ELR (cell line): ENCODE data around the gene RABGAP1L.
A peak's percentile ranks its signal among the peaks of the same experiment; 100 is the strongest.

ENCODE experiments used
- DNase-seq: peaks from one replicate; pipeline ENCODE4 v3.0.0-alpha.2; 2015; ENCODE audit warnings: low read depth

RABGAP1L gene

GRCh38 chr1:174967845-174968705 lies 808.8 kb downstream of the RABGAP1L start:
- no peak for DNase-seq

DNA sequence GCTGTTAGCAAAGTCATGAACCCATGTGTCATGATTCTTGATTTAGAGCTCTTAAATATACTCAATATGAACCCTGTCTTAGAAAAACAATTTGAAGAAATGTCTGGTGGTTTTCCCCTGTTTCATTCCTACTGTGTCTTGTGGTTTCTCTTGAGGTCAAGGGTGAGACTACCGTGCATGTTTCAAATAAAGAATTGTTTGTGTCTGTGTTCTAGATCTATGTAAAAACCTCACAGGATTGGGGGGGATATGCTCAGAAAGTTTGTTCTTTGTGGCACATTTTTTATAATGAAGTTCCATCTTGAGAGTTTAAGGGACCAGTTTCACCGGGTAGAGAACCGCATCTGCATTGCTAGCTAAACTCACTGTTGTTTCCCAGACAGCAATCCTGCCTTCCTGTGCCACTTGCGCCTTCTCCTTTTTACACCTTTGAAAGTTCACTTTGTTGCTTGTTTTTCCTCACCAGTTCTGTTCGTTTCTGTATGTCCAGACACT lies 809.5 kb downstream of the RABGAP1L start:
- DNase-seq: peak; percentile 55

DNA sequence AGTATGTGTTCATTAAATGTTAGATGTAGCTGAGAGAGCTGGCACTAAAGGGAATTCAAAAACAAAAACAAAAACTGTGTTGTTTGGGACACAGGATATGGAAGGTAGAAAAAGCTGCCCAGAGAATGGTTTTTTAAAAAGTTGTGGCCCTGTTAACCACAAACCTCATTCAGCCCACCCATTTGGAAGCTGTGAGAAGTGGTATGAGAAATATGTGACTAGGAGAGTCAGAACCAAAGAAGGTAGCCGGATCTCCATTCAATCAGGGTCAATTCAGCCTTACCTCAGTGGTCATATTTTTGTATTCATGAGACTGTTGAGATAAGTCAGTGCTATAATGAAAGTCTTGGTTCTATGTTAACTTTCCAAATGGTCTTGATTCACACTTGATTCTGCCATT lies 810.7 kb downstream of the RABGAP1L start:
- DNase-seq: no peak

GRCh38 chr1:174971466-174971865 lies 812.1 kb downstream of the RABGAP1L start:
- DNase-seq: no peak

GRCh38 chr1:174971902-174972301 lies 812.6 kb downstream of the RABGAP1L start:
- no peak for DNase-seq

GRCh38 chr1:174974711-174975119 lies 815.4 kb downstream of the RABGAP1L start:
- no peak for DNase-seq

GRCh38 chr1:174975764-174976163 lies 816.4 kb downstream of the RABGAP1L start:
- no peak for DNase-seq

DNA sequence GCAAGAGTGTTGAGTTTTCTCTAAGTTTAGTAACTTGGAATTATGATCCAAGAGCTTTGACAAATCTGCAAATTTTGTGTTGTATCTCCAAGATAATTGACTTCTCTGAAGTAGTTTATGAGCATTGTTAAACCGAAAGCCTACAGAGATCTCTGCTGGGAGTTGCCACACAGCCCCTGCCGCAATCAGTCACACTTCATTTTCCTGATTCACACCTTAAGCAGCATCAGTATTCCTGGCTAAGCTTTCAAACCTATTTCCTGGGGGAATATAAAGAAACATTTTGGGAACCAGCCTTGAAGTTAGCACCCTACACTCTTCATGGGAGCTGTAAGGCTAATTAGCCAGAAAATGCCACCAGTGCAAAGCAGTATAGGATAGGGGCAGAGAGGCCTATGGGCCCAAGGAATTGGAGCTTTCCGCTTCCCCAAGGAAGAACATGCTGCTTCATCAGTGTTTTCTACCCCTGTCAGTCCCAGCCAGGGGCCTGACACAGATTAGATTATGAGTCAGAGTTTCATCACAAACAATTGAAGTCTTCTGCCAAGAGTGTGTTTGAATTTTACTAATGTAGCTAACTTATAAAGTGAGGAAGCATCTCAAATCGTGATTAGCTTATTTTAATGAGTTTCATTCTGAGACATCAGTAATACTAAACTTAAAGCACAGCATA lies 817.3 kb downstream of the RABGAP1L start:
- DNase-seq: peak; percentile 61

DNA sequence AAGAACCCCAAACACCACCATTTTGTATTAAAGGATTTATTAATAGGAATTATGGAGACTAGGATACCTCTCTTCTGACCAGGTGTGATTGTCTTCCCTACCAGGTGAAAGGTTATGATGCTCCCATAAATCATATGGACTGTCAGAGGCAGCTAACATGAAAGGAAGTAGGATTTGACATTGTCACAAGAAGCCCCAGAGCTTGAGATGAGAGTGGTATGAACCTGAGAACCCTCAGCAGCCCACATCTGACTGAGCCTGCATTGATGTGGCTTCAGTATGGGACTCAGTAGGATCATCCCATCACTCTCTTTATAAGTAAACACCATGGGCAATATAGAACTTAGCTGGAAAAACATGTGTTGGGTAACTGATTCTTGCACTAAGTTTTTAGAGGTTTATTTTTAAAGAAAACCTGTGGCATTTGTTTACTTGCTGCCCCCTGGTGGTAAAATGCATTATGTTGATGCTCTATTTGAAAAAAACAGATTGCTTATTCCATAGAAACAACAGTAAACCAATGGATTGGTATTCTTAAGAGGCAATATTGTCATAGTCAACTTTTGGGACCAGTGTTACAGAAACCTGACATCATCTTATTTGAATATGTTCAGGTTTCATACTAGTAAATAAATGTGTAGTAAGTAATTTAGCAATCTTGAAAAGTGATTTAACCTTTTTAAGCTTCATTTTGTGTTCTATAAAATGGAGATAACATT lies 823.8 kb downstream of the RABGAP1L start:
- DNase-seq: peak; percentile 72

DNA sequence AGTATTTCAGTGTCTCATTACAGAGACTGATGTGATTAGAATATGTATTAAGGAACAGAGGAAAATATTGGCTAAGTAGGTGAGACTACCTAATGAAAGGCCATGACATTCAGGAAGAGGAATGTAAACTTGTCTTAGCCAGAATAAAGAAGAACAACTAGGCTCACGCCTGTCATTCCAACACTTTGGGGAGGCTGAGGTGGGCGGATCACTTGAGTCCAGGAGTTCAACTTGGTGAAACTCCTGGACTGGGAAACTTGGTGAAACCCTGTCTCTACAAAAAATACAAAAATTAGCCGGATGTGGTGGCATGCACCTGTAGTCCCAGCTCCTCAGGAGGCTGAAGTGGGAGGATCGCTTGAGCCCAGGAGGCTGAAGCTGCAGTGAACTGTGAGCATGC lies 825.6 kb downstream of the RABGAP1L start:
- no peak for DNase-seq

DNA sequence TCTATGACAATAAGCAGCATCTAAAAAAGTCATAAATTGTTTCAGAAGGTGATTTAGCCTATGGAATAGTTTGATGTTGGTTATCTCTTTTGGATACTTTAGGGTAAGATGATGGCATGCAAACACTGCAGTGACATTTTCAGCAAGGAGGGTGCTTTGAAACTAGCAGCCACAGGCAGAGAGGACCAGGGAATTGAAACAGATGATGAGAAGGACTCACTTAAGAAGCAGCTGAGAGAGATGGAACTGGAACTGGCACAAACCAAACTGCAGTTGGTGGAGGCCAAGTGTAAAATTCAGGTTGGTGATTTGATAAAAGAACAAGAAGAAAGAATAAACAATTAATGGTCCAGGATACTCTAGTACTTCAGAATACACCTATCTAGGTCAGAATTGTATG lies 829.2 kb downstream of the RABGAP1L start:
- no peak for DNase-seq

- no peak for DNase-seq
Observed at GRCh38 chr1:174988986-174989385, 829.7 kb downstream of the RABGAP1L start.

DNA sequence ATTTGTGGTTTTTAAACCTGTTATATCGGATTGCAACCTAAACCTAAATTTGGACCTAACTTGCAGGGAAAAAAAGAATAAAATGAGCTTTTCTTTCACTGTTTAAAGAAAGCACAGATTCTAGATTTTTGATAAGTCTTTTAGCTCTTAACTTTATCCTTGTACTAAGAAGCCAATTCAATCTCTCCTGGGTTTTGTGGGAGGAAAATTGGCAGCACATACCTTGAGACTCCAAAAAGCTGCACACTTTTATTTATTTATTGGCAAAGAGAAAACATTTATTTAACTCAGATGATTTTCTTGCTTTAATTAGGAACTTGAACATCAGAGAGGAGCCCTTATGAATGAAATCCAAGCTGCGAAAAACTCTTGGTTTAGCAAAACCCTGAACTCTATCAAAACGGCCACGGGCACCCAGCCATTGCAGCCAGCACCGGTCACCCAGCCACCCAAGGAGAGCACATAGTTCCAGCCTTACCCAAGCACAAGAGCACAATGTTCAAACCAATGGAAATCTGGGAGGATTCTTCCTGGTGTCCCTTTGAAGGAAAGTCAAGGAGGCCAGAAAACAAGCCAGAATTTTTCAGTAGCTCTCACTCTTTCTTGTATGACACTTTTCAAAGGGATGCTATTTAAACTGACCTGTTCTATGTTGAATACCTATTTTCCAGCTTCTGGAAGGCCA lies 830.4 kb downstream of the RABGAP1L start:
- DNase-seq: no peak

GRCh38 chr1:174990382-174990999 lies 831.2 kb downstream of the RABGAP1L start:
- peak; percentile 88 for DNase-seq

DNA sequence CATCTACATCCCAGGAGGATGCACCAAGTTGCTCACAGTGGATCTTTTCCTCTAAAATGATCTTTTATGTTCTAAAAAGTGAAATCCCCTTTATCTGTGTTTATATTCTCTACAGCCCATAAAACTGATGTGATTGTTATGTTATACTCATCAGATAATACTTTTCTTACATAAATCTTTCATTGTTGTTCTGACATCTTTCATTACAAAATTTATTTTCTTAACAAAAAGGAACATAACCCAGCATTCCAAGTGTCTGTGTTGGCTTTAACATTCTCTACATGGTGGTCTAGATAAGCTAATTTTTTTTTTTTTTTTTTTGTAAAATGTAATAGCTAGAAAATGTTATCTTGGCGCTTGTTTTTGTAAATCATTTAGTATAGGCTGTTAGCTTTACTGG lies 832.2 kb downstream of the RABGAP1L start:
- DNase-seq: no peak

GRCh38 chr1:174995121-174995520 lies 835.8 kb downstream of the RABGAP1L start:
- DNase-seq: no peak

DNA sequence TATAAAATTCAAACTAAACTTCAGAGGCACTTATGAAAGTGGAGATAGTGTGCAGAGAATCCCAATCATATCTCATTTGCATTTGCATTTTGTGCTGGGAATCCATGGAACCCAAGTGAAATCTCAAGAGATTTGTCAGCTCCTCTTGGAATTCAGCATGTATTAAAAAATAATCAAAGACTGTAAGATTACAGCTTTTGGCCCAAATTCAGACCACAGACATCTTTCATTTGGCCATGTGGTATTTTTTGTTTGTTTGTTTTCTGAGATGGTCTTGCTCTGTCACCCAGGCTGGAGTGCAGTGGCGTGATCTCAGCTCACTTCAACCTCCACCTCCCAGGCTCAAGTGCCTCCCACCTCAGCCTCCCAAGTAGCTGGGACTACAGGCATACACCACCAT lies 836.6 kb downstream of the RABGAP1L start:
- no peak for DNase-seq

- DNase-seq: peak; percentile 63
Observed at GRCh38 chr1:174996476-174996875, 837.2 kb downstream of the RABGAP1L start.

- no peak for DNase-seq
Observed at GRCh38 chr1:174997041-174997440, 837.7 kb downstream of the RABGAP1L start.

DNA sequence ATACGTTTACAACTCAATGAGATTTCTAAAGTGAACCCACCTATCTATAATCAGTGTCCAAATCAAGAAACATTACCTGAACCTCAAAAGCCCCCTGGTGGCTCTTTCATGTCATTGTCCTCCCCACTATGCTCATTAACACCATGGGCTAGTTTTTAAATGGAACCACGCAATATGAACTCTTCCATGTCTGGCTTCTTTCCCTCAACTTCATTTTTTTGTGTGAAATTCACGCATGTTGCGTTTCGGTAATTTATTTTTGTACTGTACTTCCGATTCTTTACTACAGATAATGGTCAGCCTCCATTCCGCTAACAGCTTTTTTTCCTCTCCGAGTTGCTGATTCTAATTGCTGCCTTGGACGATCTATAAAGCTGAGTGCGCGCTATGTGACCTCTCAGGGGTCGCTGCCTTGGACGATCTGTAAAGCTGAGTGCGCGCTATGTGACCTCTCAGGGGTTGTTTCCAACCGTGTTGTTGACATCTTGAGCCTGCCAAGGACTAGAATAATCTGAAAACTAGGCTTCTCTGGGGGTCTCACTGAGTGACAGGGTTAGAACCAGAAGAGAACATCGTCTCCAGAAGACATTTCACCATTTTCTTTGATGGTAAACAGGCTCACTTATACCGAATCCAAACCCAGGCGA lies 839.4 kb downstream of the RABGAP1L start:
- peak; percentile 75 for DNase-seq
